Activated naive CD4-positive, alpha-beta T cell treated with anti-CD3 and anti-CD28 coated beads, Interleukin-2, amount 50 U/mL, for 72 hours (primary cell): ENCODE measurements around the gene UBA52. TPM values are rescaled to one million over a fixed set of nuclear protein-coding genes. Genes with fewer than 3 reads are reported as not detected.
"Not testable (repeated sequence)": the region's sequence is repeated elsewhere in the genome, so short reads cannot be mapped to it uniquely, and the experiment has no call there.

Experiments
- ATAC-seq, 2 donors: fragments of 150-1000 bp; cut with Tn5 transposase; 2 replicates each; pipeline ENCODE4 v1.10.0; 2021; ENCODE audit warnings: mild to moderate bottlenecking in 2 of 2, moderate library complexity in 2 of 2
- DNase-seq, 2 donors: peaks; one replicate each; pipeline ENCODE4 v3.0.0; 2021 to 2022; ENCODE audit warnings: low spot score in 2 of 2
- H3K27ac Mint-ChIP-seq, 2 donors: one replicate each; pipeline ENCODE4 v1.8.0; 2022; ENCODE audit warnings: mild to moderate bottlenecking in 2 of 2, mixed read lengths in 2 of 2
- H3K36me3 Mint-ChIP-seq, 2 donors: one replicate each; pipeline ENCODE4 v1.8.0; 2022; ENCODE audit warnings: mixed read lengths in 2 of 2
- H3K9me3 Mint-ChIP-seq, 2 donors: one replicate each; pipeline ENCODE4 v1.8.0; 2022; ENCODE audit warnings: mixed read lengths in 2 of 2
- total RNA-seq, 2 donors: library from RNA; stranded (reverse); gene quantifications; one replicate each; pipeline ENCODE4 v1.2.3, GENCODE V29; 2022

The UBA52 gene
- total RNA-seq, 2 donors from 2014 or later: 1,677 to 1,782 TPM

DNA sequence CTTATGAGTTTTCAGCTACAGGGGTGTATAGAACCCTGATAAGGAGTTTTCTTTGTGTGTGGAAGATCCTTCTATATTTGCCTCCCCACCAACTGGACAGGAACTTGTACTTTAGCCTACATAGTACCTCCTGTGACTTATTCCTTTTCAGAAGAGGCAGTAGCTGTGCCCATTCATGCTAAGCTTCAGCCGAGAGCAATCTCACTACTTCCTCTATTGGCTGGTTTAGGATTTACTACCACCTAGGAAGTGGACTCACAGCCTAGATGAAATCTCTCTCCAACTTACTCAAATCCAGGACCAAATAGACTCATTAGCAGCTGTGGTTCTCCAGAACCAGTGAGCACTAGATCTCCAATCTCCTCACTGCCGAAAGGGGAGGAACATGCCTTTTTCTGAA lies 14.6 kb downstream of the UBA52 start:
- peaks cover 0 to 8% of the 10 kb centered on the region in 2 donors for H3K36me3 Mint-ChIP-seq
- DNase-seq (no peak), ATAC-seq (no peak)
- H3K9me3 Mint-ChIP-seq: no peaks in the 10 kb centered on the region
- H3K27ac Mint-ChIP-seq: peak overlapping the region in 1 of 2 donors; percentile 35

- no peak for ATAC-seq
- Mint-ChIP-seq H3K9me3 (no peaks in the 10 kb centered on the region), H3K27ac (peak overlapping the region; percentile 67 to 78), H3K36me3 (peaks cover 0 to 8% of the 10 kb centered on the region in 2 donors)
- no peak for DNase-seq
These were observed 15.9 kb downstream of the UBA52 start for GRCh38 chr19:18587561-18587960.

GRCh38 chr19:18587962-18588610 lies 16.4 kb downstream of the UBA52 start:
- Mint-ChIP-seq H3K36me3 (peaks cover 0 to 8% of the 10 kb centered on the region in 2 donors), H3K27ac (peak overlapping the region; percentile 67 to 78), H3K9me3 (no peaks in the 10 kb centered on the region)
- ATAC-seq (peak in 1 of 2 donors; percentile 3), DNase-seq (no peak)

GRCh38 chr19:18588611-18589379 lies 17.1 kb downstream of the UBA52 start, which contains the start of gene REX1BD:
Gene REX1BD, plus strand, starts transcription at chr19:18588798. Its CDS starts 4 bp downstream, at chr19:18588802.
- peak within 1 kb of the TSS; percentile 78 to 87 for H3K27ac Mint-ChIP-seq
- DNase-seq (peak; percentile 85 to 87), ATAC-seq (peak; percentile 84 to 87)
- peaks cover 0 to 8% of the 10 kb centered on the region in 2 donors for H3K36me3 Mint-ChIP-seq
- no peaks in the 10 kb centered on the region for H3K9me3 Mint-ChIP-seq

DNA sequence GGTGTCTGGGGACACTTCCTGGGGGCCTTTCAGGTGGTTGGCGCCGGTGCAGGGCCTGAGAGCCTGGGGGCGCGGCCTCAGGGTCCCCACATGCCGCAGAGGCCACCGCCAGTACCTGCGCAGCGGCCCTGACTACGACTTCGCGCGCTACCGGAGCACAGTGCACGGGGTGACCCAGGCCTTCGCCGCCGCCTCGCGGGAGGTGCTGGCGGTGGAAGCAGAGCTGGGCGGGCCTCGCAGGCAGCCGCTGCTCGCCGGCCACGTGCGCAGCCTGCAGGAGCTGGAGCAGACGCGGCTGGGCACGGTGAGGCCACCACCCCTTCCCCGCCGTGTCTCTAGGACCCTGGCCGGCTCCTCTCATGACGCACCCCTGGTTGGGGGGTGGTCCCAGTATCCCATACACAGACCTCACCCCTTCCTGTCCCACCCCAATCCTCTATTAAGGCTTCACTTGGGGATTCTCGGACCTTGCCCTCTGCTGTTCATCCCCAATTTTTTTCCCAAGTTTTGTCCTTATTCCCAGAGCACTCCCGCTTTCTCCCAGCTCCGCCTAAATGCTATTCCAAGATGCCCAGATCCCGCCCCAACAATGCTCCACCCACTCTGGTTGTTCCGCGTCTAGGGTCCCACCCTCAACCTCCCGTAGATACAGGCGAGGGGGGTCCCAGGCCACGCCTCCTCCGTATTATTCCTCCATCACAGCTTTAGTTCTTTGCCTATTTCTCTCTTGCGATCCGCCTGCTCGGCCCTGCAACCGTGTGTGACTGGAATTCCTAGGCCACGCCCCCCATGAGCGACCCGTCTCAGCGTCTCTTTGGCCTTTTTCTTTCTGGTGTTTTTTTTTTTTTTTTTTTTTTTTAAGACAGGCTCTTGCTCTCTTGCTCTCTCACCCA lies 18.0 kb downstream of the UBA52 start:
- Mint-ChIP-seq H3K27ac (peak overlapping the region; percentile 78 to 87), H3K9me3 (no peaks in the 10 kb centered on the region), H3K36me3 (peaks cover 0 to 8% of the 10 kb centered on the region in 2 donors)
- ATAC-seq: peak; percentile 69
- DNase-seq: peak; percentile 74 to 79

- Mint-ChIP-seq H3K27ac (peak overlapping the region in 1 of 2 donors; percentile 87), H3K9me3 (no peaks in the 10 kb centered on the region), H3K36me3 (peaks cover 0 to 8% of the 10 kb centered on the region in 2 donors)
- no peak for ATAC-seq
- DNase-seq: no peak
These were observed 18.9 kb downstream of the UBA52 start for GRCh38 chr19:18590273-18591272.

- ATAC-seq (no peak), DNase-seq (no peak)
- H3K36me3 Mint-ChIP-seq: peaks cover 0 to 8% of the 10 kb centered on the region in 2 donors
- no peaks in the 10 kb centered on the region for H3K9me3 Mint-ChIP-seq
- H3K27ac Mint-ChIP-seq: no peak overlapping the region
These were observed 20.2 kb downstream of the UBA52 start for GRCh38 chr19:18591735-18592385.

DNA sequence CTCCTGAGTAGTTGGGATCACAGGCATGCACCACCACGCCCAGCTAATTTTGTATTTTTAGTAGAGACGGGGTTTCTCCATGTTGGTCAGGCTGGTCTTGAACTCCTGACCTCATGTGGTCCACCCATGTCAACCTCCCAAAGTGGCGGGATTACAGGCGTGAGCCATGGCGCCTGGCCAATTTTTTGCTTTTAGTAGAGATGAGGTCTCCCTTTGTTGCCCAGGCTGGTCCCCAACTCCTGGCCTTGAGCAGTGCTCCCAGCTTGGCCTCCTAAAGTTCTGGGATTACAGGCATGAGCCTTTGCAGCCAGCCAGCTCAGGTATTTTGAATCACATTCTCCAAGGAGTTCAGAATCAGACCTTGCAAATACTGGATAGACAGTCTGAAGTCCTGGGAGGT lies 21.1 kb downstream of the UBA52 start:
- not testable (repeated sequence) for H3K9me3 Mint-ChIP-seq, H3K27ac Mint-ChIP-seq, DNase-seq, ATAC-seq, H3K36me3 Mint-ChIP-seq

DNA sequence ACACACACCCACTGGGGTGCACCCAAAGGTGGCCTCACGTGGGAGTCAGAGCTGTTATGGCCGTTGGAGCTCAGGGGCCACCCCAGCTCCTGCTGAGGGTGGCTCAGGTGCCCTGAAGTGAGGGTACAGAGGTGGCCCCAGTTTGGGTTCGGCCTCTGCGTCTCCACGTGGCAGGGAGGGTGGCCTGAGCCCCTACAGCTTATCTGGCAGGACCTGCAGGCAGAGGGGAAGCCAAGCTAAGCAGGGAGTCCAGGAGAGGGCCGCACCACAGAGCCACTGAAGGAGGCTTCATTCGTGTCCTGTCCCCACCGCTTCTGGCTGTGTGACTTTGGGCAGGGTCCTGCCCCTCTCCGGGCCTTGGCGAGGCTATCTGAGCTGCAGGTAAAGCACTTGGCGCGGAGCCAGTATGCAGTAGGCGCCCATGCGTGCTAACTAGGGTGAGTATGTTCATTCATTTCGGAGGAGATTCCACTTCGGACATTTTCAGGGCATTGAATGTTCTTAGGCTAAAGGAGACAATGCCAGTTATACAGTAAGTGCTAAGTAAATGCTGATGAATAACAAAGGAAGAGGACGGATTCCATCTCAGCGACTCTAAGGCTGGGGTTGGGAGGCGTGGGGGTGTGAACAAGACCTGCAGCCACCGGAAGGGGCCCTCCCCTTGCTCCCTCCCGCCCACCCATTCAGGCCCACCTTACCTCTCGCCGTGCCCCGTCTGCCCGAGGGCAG lies 21.9 kb downstream of the UBA52 start:
- Mint-ChIP-seq H3K27ac (no peak overlapping the region), H3K36me3 (no peaks in the 10 kb centered on the region), H3K9me3 (no peaks in the 10 kb centered on the region)
- DNase-seq (no peak), ATAC-seq (no peak)

- ATAC-seq: peak; percentile 73 to 75
- peak; percentile 67 to 88 for DNase-seq
- no peak overlapping the region for H3K27ac Mint-ChIP-seq
- no peaks in the 10 kb centered on the region for H3K9me3 Mint-ChIP-seq
- H3K36me3 Mint-ChIP-seq: no peaks in the 10 kb centered on the region
These were observed 22.6 kb downstream of the UBA52 start for GRCh38 chr19:18594096-18594823.

DNA sequence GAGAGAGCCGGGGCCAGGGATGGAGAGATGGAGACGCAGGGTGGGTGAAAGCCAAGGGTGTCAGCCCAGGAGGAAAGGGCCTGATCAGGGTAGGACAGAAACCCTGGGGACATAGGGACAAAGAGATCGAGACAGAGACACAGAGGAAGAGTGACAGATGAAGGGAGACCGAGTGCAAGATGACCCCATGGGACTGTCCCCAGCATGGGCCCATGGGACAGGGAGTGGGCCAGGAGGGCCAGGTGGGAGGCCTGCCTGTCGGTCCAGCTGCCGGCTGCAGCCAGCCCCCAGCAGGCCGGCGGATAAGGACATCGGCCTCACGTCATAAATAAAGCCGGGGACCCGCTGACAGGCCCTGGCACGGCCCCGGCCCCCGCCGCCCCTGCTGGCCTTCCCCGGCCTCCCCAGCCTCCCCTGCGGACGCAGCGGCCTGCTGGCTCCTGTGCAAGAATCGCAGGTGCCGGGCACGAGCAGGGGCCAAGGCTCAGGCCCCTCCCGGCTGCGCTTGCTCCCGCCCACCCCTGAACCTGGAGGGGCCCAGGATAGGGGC lies 23.2 kb downstream of the UBA52 start:
- ATAC-seq: peak in 1 of 2 donors; percentile 23
- no peak for DNase-seq
- Mint-ChIP-seq H3K27ac (no peak overlapping the region), H3K9me3 (no peaks in the 10 kb centered on the region), H3K36me3 (no peaks in the 10 kb centered on the region)

DNA sequence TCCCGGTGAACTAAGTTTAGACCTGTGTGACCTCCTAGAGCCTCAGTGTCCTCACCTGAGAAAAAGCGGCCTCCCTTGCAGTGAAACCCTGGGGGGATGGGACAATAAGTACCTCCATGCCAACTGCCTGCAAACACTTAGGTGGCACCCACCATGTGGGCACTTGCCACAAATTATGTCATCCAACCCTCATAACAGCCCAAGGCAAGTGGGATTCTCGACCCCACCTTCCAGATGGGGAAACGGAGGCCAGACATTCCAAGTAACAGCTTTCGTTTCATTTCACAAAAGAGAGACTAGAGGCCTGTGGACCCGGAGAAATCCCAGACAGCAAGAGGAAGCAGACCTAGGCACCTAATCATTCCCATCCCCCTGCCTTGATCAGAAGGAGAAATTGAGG lies 23.8 kb downstream of the UBA52 start:
- DNase-seq: no peak
- no peak overlapping the region for H3K27ac Mint-ChIP-seq
- ATAC-seq: no peak
- no peaks in the 10 kb centered on the region for H3K9me3 Mint-ChIP-seq
- no peaks in the 10 kb centered on the region for H3K36me3 Mint-ChIP-seq

- Mint-ChIP-seq H3K27ac (no peak overlapping the region), H3K9me3 (no peaks in the 10 kb centered on the region), H3K36me3 (no peaks in the 10 kb centered on the region)
- ATAC-seq: no peak
- no peak for DNase-seq
These were observed 25.1 kb downstream of the UBA52 start for GRCh38 chr19:18596752-18597157.
